Activated CD4-positive, CD25-positive, alpha-beta regulatory T cell treated with anti-CD3 and anti-CD28 coated beads, Interleukin-2, amount 50 U/mL, for 72 hours (primary cell): Measurements from ENCODE around the gene AADAC.
"Not testable (repeated sequence)": the region's sequence is repeated elsewhere in the genome, so short reads cannot be mapped to it uniquely, and the experiment has no call there.

Source experiments
- DNase-seq: peaks from one replicate; pipeline ENCODE4 v3.0.0; 2021

AADAC gene

DNA sequence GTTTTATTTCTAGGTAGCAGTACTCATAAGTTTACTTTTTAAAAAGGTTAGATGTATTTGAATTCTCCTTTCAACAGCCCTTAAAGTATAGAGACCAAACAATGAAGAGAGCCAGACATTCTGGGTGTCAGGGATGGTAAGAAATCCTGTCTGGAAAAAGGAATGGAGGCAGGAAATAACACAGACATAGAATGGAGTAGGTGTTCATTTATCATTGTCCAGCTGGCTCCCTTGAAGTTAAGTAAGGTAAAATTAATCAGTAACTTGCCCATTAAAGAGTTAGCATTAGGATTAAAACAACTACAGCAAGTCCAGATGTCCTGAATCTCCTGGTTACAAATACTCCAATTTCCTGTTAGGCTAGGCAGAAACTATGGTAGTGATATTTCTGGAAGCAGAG, 46.0 kb downstream of the AADAC start:
- DNase-seq: no peak

DNA sequence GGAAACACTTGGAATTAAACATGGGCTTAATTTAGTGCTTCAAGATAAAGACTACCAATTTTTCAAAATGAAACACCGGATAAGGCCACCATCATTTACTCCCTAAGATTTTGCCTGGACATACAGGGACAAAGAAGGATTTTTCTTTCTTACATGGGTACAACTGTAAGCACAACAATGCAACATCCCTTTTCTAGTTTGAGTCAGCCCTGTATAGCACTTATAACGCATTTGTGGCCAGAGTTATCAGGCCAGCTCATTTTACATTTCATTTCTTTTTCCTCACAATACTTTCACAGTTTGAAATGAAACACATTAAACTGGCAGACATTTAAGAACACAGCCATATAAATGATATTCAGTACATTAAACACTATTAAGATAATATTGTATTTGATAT, 49.7 kb downstream of the AADAC start:
- no peak for DNase-seq

DNA sequence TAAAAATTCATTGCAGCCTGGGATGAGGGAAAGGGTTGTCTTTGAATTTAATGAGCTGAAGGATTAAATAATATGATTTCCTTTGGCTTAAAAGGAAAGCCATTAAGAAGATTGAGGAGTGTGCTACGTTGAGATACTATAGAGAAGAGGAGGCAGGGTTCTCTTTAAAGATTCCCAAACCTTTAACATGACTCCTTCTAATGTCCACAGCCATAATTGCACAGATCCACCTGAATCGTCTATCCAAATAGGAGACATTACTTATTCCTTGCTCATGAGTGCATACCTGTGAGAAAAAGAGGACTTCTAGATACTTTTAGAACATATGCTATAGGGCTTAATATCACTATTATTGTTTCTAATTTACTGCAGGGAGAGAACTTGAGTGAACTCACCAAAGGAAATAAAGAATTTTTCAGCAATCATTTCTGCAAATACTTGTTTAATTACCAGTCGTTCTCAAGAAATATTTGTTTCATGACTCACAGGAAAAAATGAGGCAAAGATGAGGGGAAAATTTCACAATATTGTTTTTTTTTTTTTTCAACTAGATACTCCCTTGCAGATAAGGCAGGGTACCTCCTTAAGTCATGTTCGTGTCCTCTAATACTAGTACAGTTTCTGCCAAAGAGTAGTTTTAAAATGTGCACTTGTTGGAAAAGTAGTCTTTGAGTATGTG, 50.6 kb downstream of the AADAC start:
- DNase-seq: no peak

DNA sequence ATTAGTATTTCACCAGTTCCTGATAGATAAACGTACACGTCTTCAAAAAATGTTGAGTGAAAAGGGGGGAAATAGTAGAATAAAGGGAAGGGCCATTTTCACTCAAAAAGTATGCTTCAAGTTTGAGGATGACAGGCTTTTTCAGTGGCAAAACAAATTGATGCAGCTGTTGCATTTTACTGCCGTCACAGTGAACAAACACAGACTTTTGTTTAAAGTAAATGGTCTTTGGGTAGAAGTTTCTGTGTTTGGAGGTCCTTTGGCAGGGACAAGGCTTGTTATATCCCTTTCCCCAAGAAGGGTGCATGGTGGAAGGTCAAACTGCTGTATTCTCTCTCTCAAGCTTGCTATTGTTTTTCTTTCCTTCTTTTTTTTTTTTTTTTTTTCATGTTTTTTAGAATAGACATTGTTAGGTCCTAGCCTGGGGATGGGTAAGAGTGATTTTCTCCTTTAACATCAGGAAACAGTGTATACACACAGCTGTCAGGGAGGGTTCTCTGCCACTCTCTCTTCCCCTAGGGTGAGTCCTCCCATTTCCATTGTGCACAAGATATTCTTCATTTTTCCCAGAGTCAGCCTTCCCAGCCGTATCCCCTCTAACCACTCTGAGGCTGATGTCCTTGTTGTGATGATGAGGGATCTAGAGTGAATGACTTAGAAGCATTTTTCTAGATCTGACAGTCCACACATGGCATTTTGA, 52.9 kb downstream of the AADAC start:
- DNase-seq: no peak

DNA sequence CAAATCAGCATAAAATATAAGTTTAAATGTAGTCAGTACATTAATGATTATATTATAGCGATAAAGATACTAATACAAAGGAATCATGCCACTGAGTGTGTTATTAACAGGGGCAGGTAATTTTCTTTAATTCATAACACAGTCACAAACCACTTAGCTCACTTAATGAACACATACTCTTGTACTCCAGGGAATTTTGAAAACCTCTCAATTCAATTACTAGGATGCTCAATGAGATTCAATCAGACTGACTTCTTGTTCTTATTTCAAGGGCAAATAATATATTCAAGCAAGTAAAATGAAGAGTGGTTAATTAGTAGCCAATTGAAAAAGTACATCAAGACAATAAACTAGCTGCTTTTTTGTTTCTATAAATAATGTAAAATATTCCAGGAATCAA, 53.8 kb downstream of the AADAC start:
- DNase-seq: no peak

DNA sequence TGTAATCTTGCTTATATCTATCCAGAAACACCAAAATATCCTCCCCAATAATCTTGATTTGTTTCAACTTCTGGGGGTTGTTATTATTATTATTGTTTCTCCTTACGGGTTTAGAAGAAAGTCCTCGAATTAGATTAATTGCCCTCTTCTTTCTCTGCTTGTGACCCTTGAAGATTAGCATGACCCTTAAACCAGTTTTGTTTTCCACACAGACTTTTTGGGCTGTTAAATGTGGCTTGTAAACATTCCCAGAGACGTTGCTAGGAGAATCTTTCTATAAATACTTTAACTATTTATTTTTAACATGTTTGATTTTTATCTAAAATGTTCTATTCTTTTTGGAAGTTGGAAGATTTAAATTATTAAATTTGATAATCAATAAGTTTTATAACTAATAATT, 55.3 kb downstream of the AADAC start:
- no peak for DNase-seq

DNA sequence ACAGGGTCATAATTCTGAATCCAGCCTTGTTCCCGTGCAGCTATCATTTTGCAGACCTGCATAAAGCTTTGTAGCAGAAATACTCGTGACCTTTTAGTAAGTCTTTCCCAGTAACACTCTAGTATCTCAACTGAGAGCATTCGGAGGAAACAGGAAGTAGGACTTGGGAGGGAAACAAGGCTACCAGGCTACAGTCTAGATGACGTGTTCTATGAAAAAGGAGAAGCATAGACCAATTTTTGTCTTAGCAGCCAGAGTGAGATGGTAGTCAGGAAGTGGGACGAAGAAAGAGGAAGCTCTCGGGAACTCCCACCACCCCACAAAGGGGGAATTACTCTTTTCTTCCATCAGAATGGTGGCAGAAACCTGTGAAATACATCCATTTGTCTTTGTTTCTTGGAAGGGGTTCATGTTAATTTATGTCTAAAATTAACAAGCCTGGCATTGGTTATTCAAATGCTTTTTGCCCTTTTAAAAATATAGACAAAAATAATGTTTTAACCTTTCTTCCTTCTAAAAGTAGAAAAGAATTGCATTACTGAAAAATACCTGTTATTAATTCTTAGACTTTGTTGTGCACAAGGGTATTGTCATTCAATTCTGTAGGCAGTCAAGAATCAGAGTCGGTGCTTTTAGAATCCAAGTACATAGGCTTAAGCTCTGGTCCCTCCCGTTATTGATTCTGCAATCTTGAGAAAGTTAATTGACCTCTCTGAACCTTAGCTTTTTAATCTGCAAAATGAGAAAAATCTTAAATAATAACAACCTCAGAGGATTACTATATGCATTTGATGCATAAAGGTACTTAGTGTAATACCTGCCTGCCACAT, 57.9 kb downstream of the AADAC start:
- DNase-seq: no peak

DNA sequence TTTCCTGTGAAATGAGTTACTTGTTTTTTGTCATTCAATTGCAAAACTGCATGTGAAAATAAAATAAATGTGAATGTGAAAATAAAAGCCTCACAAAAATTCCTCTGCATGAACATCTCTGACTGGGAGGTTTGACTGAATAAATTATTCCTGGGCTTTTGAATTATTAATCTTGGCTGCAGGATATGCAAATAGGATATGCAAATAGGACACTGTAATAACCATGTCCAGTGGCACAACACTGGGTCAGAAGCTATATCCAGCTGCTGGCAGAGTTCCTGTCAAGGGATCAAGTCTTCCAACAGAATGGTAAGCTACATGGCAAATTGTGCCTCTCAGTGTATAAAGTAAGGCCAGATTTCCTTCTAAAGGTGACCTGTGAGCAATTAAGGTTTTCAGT, 59.5 kb downstream of the AADAC start, which contains the start of gene SUCNR1:
Gene SUCNR1, plus strand, starts transcription at position 246 of the 400 bp plus-strand sequence. CDS start 6,250 bp downstream, outside the sequence.
- DNase-seq: no peak

DNA sequence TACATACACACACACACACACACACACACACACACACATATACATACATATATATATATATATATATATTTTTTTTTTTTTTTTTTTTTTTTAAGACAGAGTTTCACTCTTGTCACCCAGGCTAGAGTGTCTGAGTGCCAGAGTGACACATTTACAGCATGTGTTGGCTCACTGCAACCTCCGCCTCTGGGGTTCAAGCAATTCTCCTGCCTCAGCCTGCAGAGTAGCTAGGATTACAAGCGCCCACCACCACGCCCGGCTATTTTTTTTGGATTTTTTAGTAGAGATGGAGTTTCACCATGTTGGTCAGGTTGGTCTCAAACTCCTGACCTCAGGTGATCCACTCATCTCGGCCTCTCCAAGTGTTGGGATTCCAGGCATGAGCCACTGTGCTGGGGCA, 60.2 kb downstream of the AADAC start:
- DNase-seq: not testable (repeated sequence)

DNA sequence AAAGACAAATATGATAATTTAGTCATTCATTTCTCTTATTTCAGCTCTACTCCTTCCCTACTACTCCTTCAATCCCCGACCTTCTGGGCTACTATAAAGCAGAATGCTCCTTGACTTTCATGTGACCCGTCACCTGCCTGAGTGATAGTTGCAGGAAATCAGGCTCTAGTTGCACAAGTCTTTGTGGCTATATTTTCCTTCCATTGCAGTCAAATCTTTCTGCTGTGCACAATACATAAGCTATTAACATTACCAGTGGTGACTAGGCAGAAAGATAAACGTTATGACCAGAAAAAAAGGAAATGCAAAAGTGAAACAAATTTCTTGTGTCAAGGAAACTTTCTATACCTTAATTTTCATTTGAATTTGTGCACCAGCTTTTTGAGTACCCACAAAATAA, 61.8 kb downstream of the AADAC start:
- DNase-seq: no peak

DNA sequence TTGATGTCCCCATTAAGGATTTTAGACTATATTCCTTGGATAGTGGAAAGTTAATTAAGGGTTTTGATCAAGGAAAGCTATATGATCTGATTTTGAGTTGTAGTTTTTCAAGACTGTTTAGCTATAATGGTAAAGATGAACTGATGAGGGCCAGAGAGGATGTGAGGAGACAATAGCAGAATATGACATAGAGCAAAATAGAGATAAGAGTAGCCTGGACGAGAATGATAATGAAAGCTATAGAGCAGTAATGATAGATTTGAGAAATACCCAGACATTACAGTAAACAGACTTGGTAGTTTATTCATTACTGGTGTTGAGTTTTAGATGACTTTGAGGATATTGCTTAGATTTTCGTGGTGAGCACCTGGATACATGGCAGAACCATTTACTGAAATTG, 63.4 kb downstream of the AADAC start:
- DNase-seq: no peak
